ENCODE results near the gene PADI1.

The PADI1 gene, protein sequence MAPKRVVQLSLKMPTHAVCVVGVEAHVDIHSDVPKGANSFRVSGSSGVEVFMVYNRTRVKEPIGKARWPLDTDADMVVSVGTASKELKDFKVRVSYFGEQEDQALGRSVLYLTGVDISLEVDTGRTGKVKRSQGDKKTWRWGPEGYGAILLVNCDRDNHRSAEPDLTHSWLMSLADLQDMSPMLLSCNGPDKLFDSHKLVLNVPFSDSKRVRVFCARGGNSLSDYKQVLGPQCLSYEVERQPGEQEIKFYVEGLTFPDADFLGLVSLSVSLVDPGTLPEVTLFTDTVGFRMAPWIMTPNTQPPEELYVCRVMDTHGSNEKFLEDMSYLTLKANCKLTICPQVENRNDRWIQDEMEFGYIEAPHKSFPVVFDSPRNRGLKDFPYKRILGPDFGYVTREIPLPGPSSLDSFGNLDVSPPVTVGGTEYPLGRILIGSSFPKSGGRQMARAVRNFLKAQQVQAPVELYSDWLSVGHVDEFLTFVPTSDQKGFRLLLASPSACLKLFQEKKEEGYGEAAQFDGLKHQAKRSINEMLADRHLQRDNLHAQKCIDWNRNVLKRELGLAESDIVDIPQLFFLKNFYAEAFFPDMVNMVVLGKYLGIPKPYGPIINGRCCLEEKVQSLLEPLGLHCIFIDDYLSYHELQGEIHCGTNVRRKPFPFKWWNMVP

GRCh38 chr1:17204546-17205440, at the start of gene PADI1:
Gene PADI1 (plus strand): TSS chr1:17205128. CDS start chr1:17205218, 90 bp downstream.
- DNase-seq (ENCODE audit: low read depth), result no peak

DNA sequence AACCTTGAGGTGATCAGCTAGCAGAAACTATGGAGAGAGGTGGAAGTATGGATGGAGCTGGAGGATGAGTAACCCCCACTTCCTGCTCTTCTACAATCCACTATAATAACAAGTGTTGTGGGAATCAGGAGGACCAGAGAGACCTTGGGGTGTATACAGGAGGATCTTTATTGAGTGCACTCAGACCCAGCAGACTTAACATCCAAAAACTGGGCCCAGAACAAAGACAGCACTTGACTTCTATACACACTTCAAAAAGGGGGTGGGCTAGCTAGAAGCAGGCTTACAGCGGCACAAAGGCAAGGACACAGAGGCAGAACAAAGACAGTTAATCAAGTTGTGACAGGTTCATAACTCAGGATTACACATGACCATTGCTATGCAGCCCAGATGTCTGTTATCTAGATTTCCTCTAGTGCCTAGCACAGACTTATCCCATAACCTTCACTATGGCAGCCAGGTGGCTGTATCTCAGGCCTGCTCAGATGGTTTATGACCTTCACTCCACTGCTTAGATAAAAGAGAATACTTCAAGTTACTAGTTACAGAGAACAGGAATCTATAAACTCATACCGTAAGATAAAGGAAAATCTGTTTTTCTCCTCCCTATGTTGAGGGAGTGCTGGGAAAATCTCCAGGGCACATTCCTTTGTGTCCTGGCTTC, 49.5 kb upstream of the PADI1 start:
- DNase-seq (ENCODE audit: low read depth), result no peak

GRCh38 chr1:17156108-17156507, 48.8 kb upstream of the PADI1 start:
- DNase-seq (ENCODE audit: low read depth), result no peak

GRCh38 chr1:17158961-17159360, 46.0 kb upstream of the PADI1 start:
- DNase-seq (ENCODE audit: low read depth), result no peak

DNA sequence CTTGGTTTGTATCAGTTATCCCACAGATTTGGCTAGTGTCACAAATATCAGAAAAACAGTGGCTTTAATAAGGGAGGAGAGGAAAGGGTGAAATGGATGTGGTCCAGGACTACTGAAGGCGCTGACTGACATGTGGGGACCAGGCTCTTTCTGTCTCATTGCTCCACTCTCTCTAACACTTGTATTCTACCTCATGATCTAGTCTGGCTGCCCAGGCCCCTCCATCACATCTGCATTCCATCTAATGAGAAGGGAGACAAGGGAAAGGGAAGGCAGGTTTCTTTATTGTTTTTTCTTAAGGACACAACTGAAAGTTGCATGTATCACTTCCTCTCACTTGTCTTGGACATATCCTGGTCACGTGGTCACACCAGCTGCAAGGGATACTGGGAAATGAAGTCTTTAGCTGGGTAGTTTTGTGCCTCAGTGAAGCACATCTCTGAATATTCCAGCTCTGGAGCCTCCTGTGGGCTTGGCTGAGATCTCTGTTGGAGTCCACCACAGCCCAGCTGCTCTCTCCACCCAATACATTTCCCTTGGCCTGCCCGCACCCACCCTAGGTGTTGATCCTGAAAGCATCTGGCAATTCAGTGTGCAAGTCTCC, 43.7 kb upstream of the PADI1 start:
- DNase-seq (ENCODE audit: low read depth), result no peak

- DNase-seq (ENCODE audit: low read depth), result no peak
Measured at GRCh38 chr1:17161926-17162800, 42.8 kb upstream of the PADI1 start.

GRCh38 chr1:17162941-17163340, 42.0 kb upstream of the PADI1 start:
- DNase-seq (ENCODE audit: low read depth), result no peak

DNA sequence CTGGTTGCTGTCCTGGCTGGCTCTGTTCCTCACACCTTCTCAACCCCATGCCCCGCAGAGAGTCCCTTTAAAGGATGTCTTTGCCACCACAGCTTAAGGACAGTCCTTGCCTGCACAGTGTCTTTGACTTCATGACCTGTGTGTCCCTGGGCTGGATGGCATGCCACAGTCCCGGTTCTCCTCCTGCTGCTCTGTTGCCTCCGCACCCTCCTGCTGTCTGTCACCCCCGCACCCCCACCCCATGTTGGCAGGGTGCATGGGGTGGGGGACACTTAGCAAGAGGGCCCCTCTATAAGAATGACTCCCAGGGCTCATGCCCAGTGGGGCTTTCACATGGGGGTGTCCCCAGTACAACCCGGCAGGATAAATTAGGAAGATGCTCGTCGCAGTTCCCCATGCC, 41.6 kb upstream of the PADI1 start:
- no peak for DNase-seq (ENCODE audit: low read depth)

DNA sequence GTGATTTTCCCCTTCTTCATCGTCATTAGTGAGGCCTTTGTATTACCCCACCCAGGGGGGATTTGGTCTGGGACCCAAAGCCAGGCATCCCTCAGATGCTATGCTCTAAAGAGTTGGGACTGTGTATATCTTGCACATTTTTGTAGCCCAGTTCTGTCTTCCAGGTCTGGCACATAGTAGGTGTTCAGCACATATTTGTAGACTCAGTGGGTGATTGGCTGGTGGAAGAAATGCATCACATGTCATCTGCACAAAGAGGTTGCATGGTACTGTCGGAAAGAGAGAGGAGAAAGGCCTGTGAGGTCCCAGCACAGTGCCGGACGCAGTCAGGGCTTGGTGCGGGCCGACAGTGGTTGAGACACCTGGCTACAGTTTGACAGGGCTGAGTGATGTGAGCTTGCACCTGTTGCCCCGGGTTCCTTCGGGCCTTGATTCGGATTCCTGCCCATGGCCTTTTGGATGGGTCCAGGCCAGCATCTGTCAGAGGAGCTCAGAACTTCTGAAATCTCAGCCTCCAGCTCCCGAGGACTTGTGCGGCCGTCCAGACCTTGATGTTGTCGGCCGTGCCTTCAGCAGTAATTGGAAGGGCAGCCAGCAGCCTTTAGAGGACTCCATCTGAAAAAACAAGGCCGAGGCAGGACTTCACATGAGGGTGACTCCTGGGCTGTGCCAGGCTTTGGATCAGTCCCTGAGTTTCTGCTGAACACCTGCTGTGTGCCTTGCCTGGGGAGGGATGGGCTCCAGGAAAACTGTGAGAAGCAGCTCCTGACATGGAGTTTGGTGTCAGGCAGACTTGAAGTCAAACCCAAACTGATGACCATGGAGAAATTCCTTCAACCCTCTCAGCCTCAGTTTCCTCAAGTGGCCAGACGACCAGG, 40.9 kb upstream of the PADI1 start:
- no peak for DNase-seq (ENCODE audit: low read depth)

- no peak for DNase-seq (ENCODE audit: low read depth)
Measured at GRCh38 chr1:17165823-17166222, 39.1 kb upstream of the PADI1 start.

DNA sequence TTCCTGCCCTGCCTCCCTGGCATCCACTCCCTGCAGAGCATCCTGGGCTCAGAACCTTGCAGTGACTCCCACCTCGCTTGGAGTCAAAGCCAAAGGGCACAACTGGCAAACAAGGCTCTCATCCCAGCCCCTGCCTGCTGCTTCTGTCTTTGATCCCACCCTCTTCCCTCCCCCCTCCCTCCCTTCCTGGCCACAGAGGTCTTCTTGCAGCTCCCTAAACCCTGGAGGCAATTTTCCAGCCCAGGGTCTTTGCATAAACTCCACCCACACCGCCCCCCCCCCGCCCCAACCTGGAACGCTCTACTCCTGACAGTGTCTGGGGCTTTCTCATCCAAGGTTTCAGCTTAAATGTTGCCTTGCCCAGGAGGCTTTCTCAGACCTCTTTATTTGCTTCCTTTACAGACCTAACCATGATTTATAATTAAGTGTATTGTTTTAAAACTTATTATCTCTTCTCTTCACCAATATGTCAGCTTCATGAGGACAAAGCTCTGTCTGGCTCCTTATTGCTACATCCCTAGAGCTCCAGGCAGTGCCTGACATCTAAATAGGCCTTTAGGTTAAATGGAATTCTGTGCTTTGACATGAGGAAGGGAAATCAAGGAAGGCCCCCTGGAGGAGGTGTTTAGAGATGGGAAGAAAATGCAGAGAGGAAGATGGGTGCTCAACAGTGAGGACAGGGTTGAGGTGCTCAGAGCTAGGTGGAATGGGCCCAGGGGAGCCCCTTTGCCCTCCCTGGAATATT, 37.7 kb upstream of the PADI1 start:
- no peak for DNase-seq (ENCODE audit: low read depth)

DNA sequence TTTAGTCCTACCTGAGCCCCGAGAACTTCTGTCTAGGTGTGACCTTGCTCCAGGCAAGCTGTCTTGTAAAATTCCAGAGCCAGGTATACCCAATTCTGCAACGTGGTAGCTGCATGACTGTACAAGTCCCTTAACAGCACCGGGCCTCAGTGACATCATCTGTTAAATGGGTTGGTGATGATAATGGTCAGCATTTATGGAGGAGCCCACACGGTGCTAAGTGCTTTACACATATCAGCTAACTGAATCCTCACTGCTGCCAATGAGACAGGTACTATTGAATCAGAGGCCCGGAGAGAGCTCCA, 37.2 kb upstream of the PADI1 start:
- DNase-seq (ENCODE audit: low read depth), result no peak

DNA sequence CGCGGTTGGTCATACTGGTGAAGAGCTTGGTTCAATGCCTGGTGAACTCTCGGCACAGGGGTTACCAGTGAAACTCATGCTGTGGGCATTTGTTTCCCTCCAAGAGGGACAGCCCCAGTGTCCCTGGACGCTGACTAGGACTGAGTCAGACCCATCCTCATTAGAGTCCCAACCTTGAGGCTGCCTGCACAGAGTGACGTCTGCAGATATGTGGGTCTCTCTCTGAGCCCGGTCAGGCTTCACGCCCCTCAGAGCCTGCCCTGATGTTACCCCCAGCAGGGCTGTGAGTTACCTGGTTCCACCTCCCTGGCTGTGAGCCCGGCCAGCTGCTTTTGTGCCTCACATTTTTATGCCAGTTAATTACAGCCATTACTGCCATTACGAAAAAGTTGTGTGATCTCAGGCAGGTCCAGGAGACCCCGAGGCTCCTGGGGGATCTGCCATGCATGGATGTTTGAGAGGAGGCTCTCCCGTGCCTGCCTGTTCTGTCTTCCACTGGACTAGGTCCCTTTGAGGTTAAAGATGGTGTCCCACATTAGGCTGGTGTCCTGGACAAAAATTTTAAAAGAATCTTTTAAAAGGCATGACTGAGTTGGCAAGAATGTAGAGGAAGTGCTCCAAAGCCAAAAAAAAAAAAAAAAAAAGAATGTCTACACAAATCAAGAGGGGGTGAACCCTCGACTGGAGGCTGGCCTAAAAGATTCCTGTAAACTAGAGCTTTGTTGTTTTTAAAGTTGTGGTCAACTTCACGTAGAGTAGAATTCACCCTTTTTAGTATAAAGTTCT, 36.6 kb upstream of the PADI1 start:
- no peak for DNase-seq (ENCODE audit: low read depth)

- no peak for DNase-seq (ENCODE audit: low read depth)
Measured at GRCh38 chr1:17170571-17170970, 34.4 kb upstream of the PADI1 start.

GRCh38 chr1:17173217-17173616, 31.7 kb upstream of the PADI1 start:
- no peak for DNase-seq (ENCODE audit: low read depth)

DNA sequence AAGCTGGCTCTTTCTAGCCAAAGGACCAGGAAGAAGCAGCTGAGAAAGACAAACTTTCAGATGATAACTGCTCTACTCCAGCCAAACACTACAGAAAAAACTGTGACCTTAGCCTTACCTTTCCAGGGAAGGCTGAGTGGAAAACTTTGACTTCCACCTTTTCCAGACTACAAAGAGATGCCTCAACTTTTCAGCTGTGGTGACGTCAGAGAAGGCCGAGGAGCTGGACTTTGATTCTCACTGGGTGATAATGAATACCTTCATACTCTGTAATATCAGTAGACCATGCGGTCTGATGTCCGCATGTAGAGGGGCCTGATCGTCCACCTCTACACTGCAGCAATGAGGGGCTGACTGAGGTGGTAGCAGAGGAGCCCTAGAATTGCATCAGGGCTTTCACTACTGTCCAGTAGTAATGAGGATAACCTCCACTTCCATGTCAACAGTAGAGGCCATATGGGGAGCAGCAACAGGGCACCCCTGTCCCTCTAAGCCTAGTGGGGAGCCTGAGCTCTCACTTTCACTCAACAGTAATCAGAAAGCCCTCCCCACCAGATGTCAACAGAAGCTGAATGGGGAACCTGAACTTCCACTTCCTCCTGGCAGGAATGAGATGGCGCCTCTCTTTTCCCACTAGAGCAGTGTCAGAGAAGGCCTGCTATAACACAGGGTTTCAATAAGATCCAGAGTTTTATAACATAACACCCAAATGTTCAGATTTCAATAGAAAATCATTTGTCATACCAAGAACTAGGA, 28.4 kb upstream of the PADI1 start:
- no peak for DNase-seq (ENCODE audit: low read depth)

GRCh38 chr1:17177651-17178050, 27.3 kb upstream of the PADI1 start:
- DNase-seq (ENCODE audit: low read depth), result no peak

Data from non-pigmented ciliary epithelial cell (primary cell).